ENCODE data around the gene SLC5A4. TPM values are rescaled to one million over a fixed set of nuclear protein-coding genes. Genes with fewer than 3 reads are reported as not detected.

The SLC5A4 gene
- total and polyA plus RNA-seq, 4 donors: 0.03 to 0.75 (median 0.19) TPM

GRCh38 chr22:32204856-32205722, 50.1 kb downstream of the SLC5A4 start, which contains the start of gene RFPL2:
TSS of gene RFPL2 (minus strand) at chr22:32205073. CDS start at chr22:32202451, 2,622 bp downstream.
- Histone ChIP-seq H3K4me1 (ENCODE audit: control insufficient read depth in 4 of 4, insufficient read depth in 4 of 4, low read length in 3 of 4) (peaks cover 3 to 25% (median 12%) of the 10 kb centered on the region in 4 donors), H3K27me3 (ENCODE audit: control insufficient read depth in 4 of 4, insufficient read depth in 4 of 4, low read length in 3 of 4) (no peaks in the 10 kb centered on the region), H3K36me3 (ENCODE audit: control insufficient read depth in 4 of 4, insufficient read depth in 3 of 4, low read depth in 1 of 4, low read length in 3 of 4) (no peaks in the 10 kb centered on the region), H3K9me3 (ENCODE audit: control insufficient read depth in 4 of 4, low read length in 3 of 4) (no peaks in the 10 kb centered on the region), H3K4me3 (ENCODE audit: low read depth in 1 of 3, low read length in 3 of 3) (peak within 1 kb of the TSS in 1 of 3 donors; percentile 26), H3K27ac (ENCODE audit: low read depth in 1 of 2, low read length in 2 of 2) (peak within 1 kb of the TSS in 1 of 2 donors; percentile 35), H3K9ac (ENCODE audit: low read depth in 1 of 2, low read length in 2 of 2) (peak within 1 kb of the TSS in 1 of 2 donors; percentile 24)
- WGBS: 75% methylated on average over 41 of the region's 41 CpGs
- no peak for TF ChIP-seq HNF4G (IDR thresholded peaks at IDR 0.05)
- TF ChIP-seq, protein P1, sequence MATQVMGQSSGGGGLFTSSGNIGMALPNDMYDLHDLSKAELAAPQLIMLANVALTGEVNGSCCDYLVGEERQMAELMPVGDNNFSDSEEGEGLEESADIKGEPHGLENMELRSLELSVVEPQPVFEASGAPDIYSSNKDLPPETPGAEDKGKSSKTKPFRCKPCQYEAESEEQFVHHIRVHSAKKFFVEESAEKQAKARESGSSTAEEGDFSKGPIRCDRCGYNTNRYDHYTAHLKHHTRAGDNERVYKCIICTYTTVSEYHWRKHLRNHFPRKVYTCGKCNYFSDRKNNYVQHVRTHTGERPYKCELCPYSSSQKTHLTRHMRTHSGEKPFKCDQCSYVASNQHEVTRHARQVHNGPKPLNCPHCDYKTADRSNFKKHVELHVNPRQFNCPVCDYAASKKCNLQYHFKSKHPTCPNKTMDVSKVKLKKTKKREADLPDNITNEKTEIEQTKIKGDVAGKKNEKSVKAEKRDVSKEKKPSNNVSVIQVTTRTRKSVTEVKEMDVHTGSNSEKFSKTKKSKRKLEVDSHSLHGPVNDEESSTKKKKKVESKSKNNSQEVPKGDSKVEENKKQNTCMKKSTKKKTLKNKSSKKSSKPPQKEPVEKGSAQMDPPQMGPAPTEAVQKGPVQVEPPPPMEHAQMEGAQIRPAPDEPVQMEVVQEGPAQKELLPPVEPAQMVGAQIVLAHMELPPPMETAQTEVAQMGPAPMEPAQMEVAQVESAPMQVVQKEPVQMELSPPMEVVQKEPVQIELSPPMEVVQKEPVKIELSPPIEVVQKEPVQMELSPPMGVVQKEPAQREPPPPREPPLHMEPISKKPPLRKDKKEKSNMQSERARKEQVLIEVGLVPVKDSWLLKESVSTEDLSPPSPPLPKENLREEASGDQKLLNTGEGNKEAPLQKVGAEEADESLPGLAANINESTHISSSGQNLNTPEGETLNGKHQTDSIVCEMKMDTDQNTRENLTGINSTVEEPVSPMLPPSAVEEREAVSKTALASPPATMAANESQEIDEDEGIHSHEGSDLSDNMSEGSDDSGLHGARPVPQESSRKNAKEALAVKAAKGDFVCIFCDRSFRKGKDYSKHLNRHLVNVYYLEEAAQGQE (IDR thresholded peaks at IDR 0.05): peak; percentile 3
- no peak for DNase-seq (ENCODE audit: low spot score)

DNA sequence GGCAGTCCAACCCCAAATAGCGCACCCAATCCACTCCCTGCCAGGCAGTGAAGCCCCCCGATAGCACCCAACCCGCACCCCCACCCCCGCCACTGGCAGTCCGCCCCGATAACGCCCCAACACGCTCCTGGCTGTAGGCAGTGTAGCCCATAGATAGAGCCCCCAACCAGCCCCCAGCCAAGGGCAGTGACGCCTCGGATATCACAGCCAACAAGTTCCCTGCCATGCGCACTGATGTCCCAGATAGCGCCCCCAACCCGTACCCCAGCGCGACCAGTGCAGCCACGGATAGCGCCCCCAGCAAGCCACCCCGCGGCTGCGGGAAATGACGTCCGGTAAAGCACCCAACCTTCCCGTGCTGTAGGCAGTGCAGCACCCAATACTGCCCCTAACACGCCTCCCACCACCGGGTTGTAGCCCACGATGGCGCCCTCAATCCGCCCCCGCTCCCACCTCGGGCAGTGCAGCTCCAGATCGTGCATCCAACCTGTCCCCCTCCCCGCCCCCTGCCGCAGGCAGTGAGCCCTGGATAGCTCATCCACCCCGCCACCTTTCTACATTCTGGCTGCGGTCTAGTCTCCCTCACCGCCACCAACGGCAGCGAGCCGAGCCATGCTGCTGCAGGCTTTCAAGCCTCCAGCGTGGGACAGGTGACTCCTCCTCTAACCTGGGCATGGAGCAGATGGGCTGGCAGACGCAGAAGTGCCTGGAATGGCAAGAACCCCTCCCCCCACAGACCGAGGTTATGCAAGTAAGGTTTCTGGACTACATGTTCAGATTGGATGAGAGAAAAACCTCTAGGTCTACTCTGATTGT, 50.9 kb downstream of the SLC5A4 start:
- H3K27ac ChIP-seq (ENCODE audit: low read depth in 1 of 2, low read length in 2 of 2): peak overlapping the region in 1 of 2 donors; percentile 35
- 46% methylated on average over 42 of the region's 42 CpGs for WGBS
- TF ChIP-seq GABPA (IDR thresholded peaks at IDR 0.05 in 1 of 2, conservative IDR thresholded peaks at IDR 0.05 in 1 of 2) (no peak), FOXA1 (IDR thresholded peaks at IDR 0.05) (no peak), EGR1 (IDR thresholded peaks at IDR 0.05; ENCODE audit: low read depth in 2 of 2) (no peak), NR2F2 (IDR thresholded peaks at IDR 0.05) (no peak), FOXA2 (IDR thresholded peaks at IDR 0.05) (no peak), TAF1 (conservative IDR thresholded peaks at IDR 0.05) (no peak), ATF3 (IDR thresholded peaks at IDR 0.05) (no peak), HNF4A (conservative IDR thresholded peaks at IDR 0.05) (peak in 1 of 2 donors; percentile 8)
- TF ChIP-seq, protein P2, sequence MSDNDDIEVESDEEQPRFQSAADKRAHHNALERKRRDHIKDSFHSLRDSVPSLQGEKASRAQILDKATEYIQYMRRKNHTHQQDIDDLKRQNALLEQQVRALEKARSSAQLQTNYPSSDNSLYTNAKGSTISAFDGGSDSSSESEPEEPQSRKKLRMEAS (IDR thresholded peaks at IDR 0.05): no peak
- TF ChIP-seq, protein P1 (IDR thresholded peaks at IDR 0.05): peak; percentile 4
- TF ChIP-seq, protein P3, sequence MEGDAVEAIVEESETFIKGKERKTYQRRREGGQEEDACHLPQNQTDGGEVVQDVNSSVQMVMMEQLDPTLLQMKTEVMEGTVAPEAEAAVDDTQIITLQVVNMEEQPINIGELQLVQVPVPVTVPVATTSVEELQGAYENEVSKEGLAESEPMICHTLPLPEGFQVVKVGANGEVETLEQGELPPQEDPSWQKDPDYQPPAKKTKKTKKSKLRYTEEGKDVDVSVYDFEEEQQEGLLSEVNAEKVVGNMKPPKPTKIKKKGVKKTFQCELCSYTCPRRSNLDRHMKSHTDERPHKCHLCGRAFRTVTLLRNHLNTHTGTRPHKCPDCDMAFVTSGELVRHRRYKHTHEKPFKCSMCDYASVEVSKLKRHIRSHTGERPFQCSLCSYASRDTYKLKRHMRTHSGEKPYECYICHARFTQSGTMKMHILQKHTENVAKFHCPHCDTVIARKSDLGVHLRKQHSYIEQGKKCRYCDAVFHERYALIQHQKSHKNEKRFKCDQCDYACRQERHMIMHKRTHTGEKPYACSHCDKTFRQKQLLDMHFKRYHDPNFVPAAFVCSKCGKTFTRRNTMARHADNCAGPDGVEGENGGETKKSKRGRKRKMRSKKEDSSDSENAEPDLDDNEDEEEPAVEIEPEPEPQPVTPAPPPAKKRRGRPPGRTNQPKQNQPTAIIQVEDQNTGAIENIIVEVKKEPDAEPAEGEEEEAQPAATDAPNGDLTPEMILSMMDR (IDR thresholded peaks at IDR 0.05; ENCODE audit: low read depth, low read length, missing input control): no peak
- TF ChIP-seq, protein P4, sequence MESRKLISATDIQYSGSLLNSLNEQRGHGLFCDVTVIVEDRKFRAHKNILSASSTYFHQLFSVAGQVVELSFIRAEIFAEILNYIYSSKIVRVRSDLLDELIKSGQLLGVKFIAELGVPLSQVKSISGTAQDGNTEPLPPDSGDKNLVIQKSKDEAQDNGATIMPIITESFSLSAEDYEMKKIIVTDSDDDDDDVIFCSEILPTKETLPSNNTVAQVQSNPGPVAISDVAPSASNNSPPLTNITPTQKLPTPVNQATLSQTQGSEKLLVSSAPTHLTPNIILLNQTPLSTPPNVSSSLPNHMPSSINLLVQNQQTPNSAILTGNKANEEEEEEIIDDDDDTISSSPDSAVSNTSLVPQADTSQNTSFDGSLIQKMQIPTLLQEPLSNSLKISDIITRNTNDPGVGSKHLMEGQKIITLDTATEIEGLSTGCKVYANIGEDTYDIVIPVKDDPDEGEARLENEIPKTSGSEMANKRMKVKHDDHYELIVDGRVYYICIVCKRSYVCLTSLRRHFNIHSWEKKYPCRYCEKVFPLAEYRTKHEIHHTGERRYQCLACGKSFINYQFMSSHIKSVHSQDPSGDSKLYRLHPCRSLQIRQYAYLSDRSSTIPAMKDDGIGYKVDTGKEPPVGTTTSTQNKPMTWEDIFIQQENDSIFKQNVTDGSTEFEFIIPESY (IDR thresholded peaks at IDR 0.05): no peak
- peaks cover 3 to 25% (median 12%) of the 10 kb centered on the region in 4 donors for H3K4me1 ChIP-seq (ENCODE audit: control insufficient read depth in 4 of 4, insufficient read depth in 4 of 4, low read length in 3 of 4)
- no peaks in the 10 kb centered on the region for H3K27me3 ChIP-seq (ENCODE audit: control insufficient read depth in 4 of 4, insufficient read depth in 4 of 4, low read length in 3 of 4)
- H3K36me3 ChIP-seq (ENCODE audit: control insufficient read depth in 4 of 4, insufficient read depth in 3 of 4, low read depth in 1 of 4, low read length in 3 of 4): no peaks in the 10 kb centered on the region
- peak overlapping the region in 1 of 2 donors; percentile 24 for H3K9ac ChIP-seq (ENCODE audit: low read depth in 1 of 2, low read length in 2 of 2)
- peak overlapping the region in 1 of 3 donors; percentile 26 for H3K4me3 ChIP-seq (ENCODE audit: low read depth in 1 of 3, low read length in 3 of 3)
- peak; percentile 69 for DNase-seq (ENCODE audit: low spot score)
- H3K9me3 ChIP-seq (ENCODE audit: control insufficient read depth in 4 of 4, low read length in 3 of 4): no peaks in the 10 kb centered on the region

Measured in liver (tissue), 9 donors.